GM08714 (cell line): ENCODE data around the gene INTS15.
A peak's percentile ranks its signal among the peaks of the same experiment; 100 is the strongest.

Experiments
- H3K4me3 ChIP-seq: fragments of 200-500 bp; sonication (Bioruptor generic); 2 replicates; pipeline ENCODE4 v1.5.1; 2014; ENCODE audit warnings: mild to moderate bottlenecking, low read length, inconsistent platforms
- ZNF274 ChIP-seq: IDR thresholded peaks from 2 replicates; pipeline ENCODE4 v1.6.1; 2012; ENCODE audit warnings: mild to moderate bottlenecking, low read depth, low read length

INTS15 gene

GRCh38 chr7:6589829-6590644, at the start of gene INTS15:
INTS15 (plus strand) TSS chr7:6590021; CDS start chr7:6590284, 263 bp downstream.
- TF ChIP-seq ZNF274, result no peak

GRCh38 chr7:6542368-6542767, 47.5 kb upstream of the INTS15 start:
- H3K4me3 ChIP-seq, result no peak overlapping the region
- no peak for TF ChIP-seq ZNF274

More at GRCh38 chr7:6589829-6590644, at the start of gene INTS15:
- H3K4me3 ChIP-seq, result peak within 1 kb of the TSS; percentile 92

- no peak overlapping the region for H3K4me3 ChIP-seq
- no peak for TF ChIP-seq ZNF274
These were observed 44.3 kb upstream of the INTS15 start for GRCh38 chr7:6545398-6546126.

GRCh38 chr7:6546498-6547251, 43.1 kb upstream of the INTS15 start:
- no peak overlapping the region for H3K4me3 ChIP-seq
- TF ChIP-seq ZNF274, result no peak

- TF ChIP-seq ZNF274, result no peak
- no peak overlapping the region for H3K4me3 ChIP-seq
These were observed 42.4 kb upstream of the INTS15 start for GRCh38 chr7:6547400-6547799.

GRCh38 chr7:6551016-6551511, 38.8 kb upstream of the INTS15 start, which contains the start of gene GRID2IP:
GRID2IP (minus strand) TSS chr7:6551461; CDS start chr7:6551436, 25 bp downstream.
- no peak within 1 kb of the TSS for H3K4me3 ChIP-seq
- no peak for TF ChIP-seq ZNF274

- TF ChIP-seq ZNF274, result no peak
- no peak overlapping the region for H3K4me3 ChIP-seq
These were observed 36.3 kb upstream of the INTS15 start for GRCh38 chr7:6553448-6554044.

GRCh38 chr7:6554848-6555247, 35.0 kb upstream of the INTS15 start:
- no peak overlapping the region for H3K4me3 ChIP-seq
- TF ChIP-seq ZNF274, result no peak

GRCh38 chr7:6556196-6556595, 33.6 kb upstream of the INTS15 start:
- no peak for TF ChIP-seq ZNF274

GRCh38 chr7:6558837-6559236, 31.0 kb upstream of the INTS15 start:
- no peak overlapping the region for H3K4me3 ChIP-seq
- no peak for TF ChIP-seq ZNF274

More at GRCh38 chr7:6556196-6556595, 33.6 kb upstream of the INTS15 start:
- H3K4me3 ChIP-seq, result no peak overlapping the region

- no peak overlapping the region for H3K4me3 ChIP-seq
- no peak for TF ChIP-seq ZNF274
These were observed 29.9 kb upstream of the INTS15 start for GRCh38 chr7:6559896-6560295.

- H3K4me3 ChIP-seq, result no peak overlapping the region
- no peak for TF ChIP-seq ZNF274
These were observed 27.7 kb upstream of the INTS15 start for GRCh38 chr7:6562106-6562505.

GRCh38 chr7:6563936-6564770, 25.7 kb upstream of the INTS15 start:
- H3K4me3 ChIP-seq, result no peak overlapping the region
- TF ChIP-seq ZNF274, result no peak
